DMS79 (cell line): ENCODE results near the gene OSBPL9.

Experiments used
- DNase-seq: peaks from one replicate; lab custom pipeline; 2025; lab: John Stamatoyannopoulos, UW

OSBPL9 gene

GRCh38 chr1:51740652-51741051, 123.8 kb downstream of the OSBPL9 start:
- DNase-seq = no peak

GRCh38 chr1:51741121-51741681, 124.3 kb downstream of the OSBPL9 start:
- no peak for DNase-seq

- no peak for DNase-seq
Measured at GRCh38 chr1:51744506-51745303, 127.8 kb downstream of the OSBPL9 start.

GRCh38 chr1:51745304-51745570, 128.3 kb downstream of the OSBPL9 start:
- no peak for DNase-seq

- no peak for DNase-seq
Measured at GRCh38 chr1:51749151-51749550, 132.3 kb downstream of the OSBPL9 start.

- DNase-seq = no peak
Measured at GRCh38 chr1:51750218-51750617, 133.3 kb downstream of the OSBPL9 start.

- no peak for DNase-seq
Measured at GRCh38 chr1:51750729-51751128, 133.8 kb downstream of the OSBPL9 start.

GRCh38 chr1:51752073-51752948, 135.4 kb downstream of the OSBPL9 start:
- DNase-seq = no peak

GRCh38 chr1:51753969-51754368, 137.1 kb downstream of the OSBPL9 start:
- no peak for DNase-seq

- no peak for DNase-seq
Measured at GRCh38 chr1:51754666-51755065, 137.8 kb downstream of the OSBPL9 start.

- no peak for DNase-seq
Measured at GRCh38 chr1:51755437-51755836, 138.5 kb downstream of the OSBPL9 start.

- no peak for DNase-seq
Measured at GRCh38 chr1:51756290-51756689, 139.4 kb downstream of the OSBPL9 start.

GRCh38 chr1:51758310-51758709, 141.4 kb downstream of the OSBPL9 start:
- no peak for DNase-seq

- DNase-seq = no peak
Measured at GRCh38 chr1:51760872-51761271, 144.0 kb downstream of the OSBPL9 start.

GRCh38 chr1:51761351-51761750, 144.5 kb downstream of the OSBPL9 start:
- DNase-seq = no peak

- DNase-seq = peak; percentile 18
Measured at GRCh38 chr1:51768971-51769588, 152.2 kb downstream of the OSBPL9 start.

- no peak for DNase-seq
Measured at GRCh38 chr1:51776408-51776807, 159.5 kb downstream of the OSBPL9 start.

- DNase-seq = no peak
Measured at GRCh38 chr1:51780927-51781326, 164.0 kb downstream of the OSBPL9 start.

- no peak for DNase-seq
Measured at GRCh38 chr1:51784997-51785421, 168.1 kb downstream of the OSBPL9 start.

GRCh38 chr1:51788938-51789337, 172.0 kb downstream of the OSBPL9 start:
- DNase-seq = no peak

- no peak for DNase-seq
Measured at GRCh38 chr1:51789342-51789741, 172.4 kb downstream of the OSBPL9 start.

GRCh38 chr1:51790385-51790784, 173.5 kb downstream of the OSBPL9 start:
- DNase-seq = no peak

GRCh38 chr1:51791888-51792287, 175.0 kb downstream of the OSBPL9 start:
- no peak for DNase-seq
